GM21528 (cell line): ENCODE measurements around the gene TPK1.
"Not testable (repeated sequence)": the region's sequence is repeated elsewhere in the genome, so short reads cannot be mapped to it uniquely, and the experiment has no call there.

Experiments used
- ATAC-seq: cut with Tn5 transposase; IDR thresholded peaks from one replicate; pipeline ENCODE4 v1.9.1; 2021; ENCODE audit warnings: mild to moderate bottlenecking, moderate library complexity; ENCODE audit not compliant: unreplicated experiment, low FRiP score

The TPK1 gene

GRCh38 chr7:144826208-144826607, 9.6 kb downstream of the TPK1 start:
- no peak for ATAC-seq

DNA sequence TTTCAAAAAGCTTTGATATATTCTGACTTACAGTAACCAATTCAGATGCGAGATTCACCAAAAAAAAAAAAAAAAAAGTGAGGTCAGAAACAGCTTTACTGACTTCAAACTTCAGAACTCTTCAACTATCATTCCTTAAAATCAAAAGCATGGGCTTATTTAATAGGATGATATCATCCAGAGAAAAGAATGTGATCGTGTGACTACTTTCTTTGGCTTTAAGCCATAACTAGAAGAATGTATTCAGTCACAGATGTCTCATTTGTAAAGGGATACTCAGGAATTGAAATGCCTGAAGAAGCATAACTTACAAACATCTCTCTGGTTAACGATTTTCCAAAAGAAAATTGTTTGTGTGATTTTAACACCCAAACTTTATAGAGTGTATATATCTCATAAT, 11.5 kb downstream of the TPK1 start:
- no peak for ATAC-seq

GRCh38 chr7:144822223-144822622, 13.6 kb downstream of the TPK1 start:
- ATAC-seq: no peak

DNA sequence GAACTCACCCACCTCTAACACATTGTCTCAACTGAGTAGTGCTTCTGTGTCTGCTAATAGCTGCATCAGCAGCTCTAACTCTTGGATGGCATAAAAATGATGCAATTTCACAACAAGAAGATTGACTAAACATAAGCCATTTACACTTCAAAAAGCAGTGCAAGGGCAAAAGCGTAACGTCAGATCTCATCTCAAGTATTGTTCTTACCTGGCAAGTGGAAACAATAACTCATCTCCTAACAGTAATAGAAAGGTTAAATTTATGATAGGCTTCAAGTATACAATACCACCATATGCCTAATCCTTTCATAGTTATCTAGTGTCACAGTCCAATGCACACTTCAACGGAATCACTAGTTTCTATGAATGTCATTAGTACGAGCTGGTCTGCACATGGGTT, 14.8 kb downstream of the TPK1 start:
- ATAC-seq: peak; percentile 63

DNA sequence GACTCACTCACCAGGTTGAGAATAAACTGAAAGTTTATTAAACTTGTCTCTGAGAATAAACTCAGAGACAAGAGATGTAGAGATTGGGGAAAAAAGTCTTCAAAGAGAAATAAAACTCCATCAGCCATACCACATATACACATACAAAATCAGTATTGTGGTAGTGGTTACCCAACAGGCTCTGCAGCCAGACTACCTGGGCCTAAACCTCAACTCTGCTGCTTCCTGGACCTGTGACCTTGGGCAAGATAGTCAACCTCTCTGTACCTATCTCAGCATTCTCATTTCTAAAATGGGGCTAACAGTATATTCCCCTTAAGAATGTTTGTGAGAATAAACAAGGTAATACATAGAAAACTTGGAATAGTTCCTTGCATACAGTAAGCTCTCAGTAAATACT, 15.3 kb downstream of the TPK1 start:
- ATAC-seq: no peak

- ATAC-seq: no peak
Measured at GRCh38 chr7:144819566-144819965, 16.3 kb downstream of the TPK1 start.

- peak; percentile 54 for ATAC-seq
Measured at GRCh38 chr7:144818511-144818910, 17.3 kb downstream of the TPK1 start.

DNA sequence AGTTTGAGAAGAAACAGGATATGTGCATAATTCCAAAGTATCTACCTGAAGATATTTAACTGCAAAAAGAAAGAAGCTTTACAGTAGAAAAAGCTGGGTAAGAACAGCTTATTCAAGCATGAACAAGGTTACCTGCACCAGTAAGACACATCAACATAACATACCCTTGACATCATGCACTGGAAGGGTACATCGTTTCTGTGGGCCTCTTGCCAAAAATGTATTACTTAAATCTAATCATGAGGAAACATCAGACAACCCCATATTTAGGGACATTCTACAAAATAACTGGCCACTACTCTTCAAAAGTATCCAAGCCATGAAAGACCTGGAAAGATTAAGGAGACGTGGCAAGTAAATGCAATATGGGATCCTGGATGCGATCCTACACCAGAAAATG, 18.9 kb downstream of the TPK1 start:
- no peak for ATAC-seq

- ATAC-seq: no peak
Measured at GRCh38 chr7:144814299-144814698, 21.6 kb downstream of the TPK1 start.

DNA sequence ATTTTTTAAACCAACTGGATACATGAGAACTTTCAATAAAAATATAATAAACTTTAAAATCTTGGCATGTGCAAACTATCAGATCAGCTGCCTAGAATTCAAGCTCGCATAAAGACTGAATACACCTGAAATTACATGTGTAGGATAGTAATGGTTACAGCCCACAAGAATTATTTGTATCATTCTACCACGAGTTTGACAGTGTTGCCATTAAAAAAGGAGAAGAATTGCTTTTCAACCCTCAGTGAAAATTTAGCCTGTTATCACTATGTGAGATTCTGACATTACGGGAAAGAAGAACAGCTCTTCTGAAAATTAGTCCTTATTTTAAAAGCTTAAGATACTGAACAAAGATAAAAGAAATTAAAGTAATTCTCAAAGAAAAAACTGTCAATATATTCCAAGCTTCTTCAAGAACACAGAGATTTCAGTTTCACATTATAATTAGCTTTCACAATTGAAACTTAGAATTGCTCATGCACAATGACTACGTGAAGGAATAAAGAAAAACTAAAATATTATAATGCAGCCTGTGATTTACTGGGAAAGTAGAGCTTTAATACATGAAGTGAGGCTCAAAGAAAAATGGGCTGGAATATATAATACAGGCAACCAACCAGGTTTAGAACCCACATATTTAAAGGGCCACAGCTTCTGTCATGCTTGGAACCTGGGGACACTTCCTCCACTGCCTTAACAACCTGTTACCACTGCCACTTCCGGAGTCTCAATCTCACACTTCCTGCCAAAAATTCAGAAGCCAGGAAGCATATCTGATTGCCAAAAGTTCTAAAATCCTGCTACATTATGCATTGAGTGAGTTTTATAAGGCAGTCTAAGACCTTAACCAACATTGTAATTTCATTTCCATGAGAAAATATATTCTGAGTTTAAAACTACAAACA, 23.2 kb downstream of the TPK1 start:
- ATAC-seq: peak; percentile 94

GRCh38 chr7:144805627-144806239, 30.1 kb downstream of the TPK1 start:
- no peak for ATAC-seq

DNA sequence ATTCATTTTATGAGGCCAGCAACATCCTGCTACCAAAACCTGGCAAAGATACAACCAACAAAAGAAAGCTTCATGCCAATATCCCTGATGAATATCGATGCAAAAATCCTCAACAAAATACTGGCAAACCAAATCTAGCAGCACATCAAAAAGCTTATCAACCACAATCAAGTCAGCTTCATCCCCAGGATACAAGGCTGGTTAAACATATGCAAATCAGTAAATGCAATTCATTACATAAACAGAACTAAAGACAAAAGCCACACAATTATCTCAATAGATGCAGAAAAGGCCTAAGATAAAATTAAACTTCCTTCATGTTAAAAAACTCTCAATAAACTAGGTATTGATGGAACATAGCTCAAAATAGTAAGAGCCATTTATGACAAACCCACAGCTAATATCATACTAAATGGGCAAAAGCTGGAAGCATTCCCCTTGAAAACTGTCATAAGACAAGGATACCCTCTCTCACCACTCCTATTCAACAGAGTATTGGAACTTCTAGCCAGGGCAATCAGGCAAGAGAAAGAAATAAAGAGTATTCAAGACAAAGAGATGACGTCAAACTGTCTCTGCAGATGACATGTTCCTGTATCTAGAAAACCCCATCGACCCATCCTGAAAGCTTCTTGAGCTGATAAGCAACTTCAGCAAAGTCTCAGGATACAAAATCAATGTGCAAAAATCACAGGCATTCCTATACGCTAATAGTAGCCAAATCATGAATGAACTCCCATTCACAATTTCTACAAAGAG, 35.0 kb downstream of the TPK1 start:
- ATAC-seq: not testable (repeated sequence)

DNA sequence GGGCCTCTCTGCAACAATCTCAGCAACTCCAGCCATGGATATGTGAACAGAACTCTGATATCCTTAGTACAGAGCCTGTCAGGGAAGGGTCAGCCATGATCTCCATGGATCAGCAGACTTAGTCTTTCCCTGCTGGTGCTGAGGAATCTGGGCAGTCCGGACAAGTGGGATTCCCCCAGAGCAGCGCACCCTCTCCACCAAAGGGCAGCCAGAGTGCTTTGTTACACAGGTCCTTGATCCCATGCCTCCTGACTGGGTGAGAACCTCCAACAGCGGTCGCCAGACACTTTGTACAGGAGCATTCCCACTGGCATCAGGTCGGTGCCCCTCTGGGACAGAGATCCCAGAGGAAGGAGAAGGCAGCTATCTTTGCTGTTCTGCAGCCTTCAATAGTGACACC, 38.9 kb downstream of the TPK1 start:
- no peak for ATAC-seq

- no peak for ATAC-seq
Measured at GRCh38 chr7:144792050-144792449, 43.8 kb downstream of the TPK1 start.

- no peak for ATAC-seq
Measured at GRCh38 chr7:144791488-144791887, 44.4 kb downstream of the TPK1 start.

DNA sequence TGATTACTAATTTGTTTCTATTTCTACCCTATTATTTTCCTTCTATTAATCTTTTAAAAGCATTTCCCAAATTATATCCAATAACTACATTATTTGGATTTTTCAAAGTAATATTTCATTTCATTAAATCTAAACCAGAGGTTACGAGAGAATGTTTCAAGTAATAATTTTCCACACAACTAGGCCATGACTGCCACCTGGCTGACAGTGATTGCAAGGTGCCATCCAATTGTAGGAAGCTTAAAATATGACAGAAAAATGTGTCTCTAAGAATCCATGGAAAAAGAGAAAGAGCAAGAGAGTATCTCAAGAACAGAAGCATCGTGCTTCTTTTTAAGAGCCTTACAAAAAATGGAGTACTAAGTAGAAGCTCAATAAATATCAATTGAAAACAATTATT, 48.7 kb downstream of the TPK1 start:
- no peak for ATAC-seq

- ATAC-seq: peak; percentile 72
Measured at GRCh38 chr7:144786522-144786921, 49.3 kb downstream of the TPK1 start.

DNA sequence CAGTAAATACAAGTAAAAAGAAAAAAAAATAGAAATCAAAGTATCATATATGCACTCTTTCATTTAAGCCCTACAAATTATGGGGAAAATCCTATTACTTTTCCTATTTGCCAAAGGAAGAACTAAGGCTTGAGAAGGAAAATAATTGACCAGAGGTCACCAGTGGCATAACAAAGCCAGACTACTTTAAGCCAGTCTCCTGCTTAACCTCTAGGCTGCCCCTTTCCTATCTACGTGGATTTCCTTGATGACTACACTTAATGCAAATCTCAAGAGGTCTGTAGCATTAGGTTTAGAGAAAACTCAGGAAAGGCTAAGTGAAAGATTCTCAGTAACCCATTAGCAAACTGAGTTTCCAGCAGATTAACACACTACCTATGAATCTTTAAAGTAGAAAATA, 49.8 kb downstream of the TPK1 start:
- ATAC-seq: peak; percentile 7

DNA sequence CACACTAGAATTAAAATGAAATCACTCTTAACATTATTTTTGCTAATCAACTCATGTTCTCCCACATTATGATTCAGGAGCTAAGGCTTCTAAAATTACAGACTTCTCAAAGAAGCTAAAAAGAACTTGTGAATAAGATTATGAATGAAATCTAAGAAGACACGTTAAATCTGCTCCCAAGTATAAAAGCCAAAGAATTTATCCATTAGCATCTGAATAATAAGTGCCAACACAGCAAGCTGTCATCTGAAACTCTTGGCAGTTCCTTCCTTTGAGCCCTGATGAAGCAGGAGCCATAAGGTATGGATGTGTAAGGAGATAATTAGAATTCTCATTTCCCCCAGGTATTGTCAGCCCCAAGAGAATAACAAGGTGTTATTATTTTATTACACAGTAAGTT, 50.3 kb downstream of the TPK1 start:
- ATAC-seq: no peak

- no peak for ATAC-seq
Measured at GRCh38 chr7:144784943-144785342, 50.9 kb downstream of the TPK1 start.

DNA sequence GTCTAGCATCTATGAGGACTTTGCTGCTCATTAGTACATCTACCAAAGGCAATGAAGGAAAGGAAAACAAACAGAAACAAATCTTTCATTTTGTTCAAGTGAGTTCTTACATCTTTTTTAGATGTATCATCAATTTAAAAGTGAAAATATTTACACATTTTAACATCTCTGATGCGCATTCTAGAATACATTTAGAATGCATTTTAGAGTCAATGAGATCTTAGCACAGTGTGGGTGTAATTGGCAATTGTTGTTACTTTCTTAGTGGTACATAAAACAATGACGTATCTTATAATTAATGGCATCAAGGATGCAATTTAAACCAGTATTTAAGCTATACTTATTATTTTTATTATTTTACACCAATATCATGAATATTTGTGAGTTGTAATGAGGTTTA, 51.4 kb downstream of the TPK1 start:
- no peak for ATAC-seq
